ENCODE measurements around the gene ZNF407.
A peak's percentile ranks its signal among the peaks of the same experiment; 100 is the strongest.
"Not testable (repeated sequence)": the region's sequence is repeated elsewhere in the genome, so short reads cannot be mapped to it uniquely, and the experiment has no call there.

ZNF407 gene, protein sequence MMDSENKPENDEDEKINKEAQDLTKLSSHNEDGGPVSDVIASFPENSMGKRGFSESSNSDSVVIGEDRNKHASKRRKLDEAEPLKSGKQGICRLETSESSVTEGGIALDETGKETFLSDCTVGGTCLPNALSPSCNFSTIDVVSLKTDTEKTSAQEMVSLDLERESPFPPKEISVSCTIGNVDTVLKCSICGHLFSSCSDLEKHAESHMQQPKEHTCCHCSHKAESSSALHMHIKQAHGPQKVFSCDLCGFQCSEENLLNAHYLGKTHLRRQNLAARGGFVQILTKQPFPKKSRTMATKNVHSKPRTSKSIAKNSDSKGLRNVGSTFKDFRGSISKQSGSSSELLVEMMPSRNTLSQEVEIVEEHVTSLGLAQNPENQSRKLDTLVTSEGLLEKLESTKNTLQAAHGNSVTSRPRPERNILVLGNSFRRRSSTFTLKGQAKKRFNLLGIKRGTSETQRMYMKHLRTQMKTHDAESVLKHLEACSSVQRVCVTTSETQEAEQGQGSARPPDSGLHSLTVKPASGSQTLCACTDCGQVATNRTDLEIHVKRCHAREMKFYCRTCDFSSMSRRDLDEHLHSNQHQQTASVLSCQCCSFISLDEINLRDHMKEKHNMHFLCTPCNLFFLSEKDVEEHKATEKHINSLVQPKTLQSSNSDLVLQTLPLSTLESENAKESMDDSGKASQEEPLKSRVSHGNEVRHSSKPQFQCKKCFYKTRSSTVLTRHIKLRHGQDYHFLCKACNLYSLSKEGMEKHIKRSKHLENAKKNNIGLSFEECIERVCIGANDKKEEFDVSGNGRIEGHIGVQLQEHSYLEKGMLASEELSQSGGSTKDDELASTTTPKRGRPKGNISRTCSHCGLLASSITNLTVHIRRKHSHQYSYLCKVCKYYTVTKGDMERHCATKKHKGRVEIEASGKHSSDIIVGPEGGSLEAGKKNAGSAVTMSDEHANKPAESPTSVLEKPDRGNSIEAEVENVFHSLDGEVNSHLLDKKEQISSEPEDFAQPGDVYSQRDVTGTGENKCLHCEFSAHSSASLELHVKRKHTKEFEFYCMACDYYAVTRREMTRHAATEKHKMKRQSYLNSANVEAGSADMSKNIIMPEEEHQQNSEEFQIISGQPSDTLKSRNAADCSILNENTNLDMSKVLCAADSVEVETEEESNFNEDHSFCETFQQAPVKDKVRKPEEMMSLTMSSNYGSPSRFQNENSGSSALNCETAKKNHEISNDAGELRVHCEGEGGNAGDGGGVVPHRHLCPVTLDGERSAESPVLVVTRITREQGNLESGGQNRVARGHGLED (N-terminal part only)

GRCh38 chr18:74597662-74598349 lies at the start of gene ZNF407:
Gene ZNF407 (plus strand): TSS chr18:74597870. CDS start chr18:74631020, 33,150 bp downstream.
- DNase-seq (ENCODE audit: low read depth), result peak; percentile 79

GRCh38 chr18:74549591-74550104 lies 48.0 kb upstream of the ZNF407 start:
- DNase-seq (ENCODE audit: low read depth), result no peak

- DNase-seq (ENCODE audit: low read depth), result no peak
These were observed 46.8 kb upstream of the ZNF407 start for GRCh38 chr18:74550886-74551285.

GRCh38 chr18:74551452-74551851 lies 46.2 kb upstream of the ZNF407 start:
- no peak for DNase-seq (ENCODE audit: low read depth)

DNA sequence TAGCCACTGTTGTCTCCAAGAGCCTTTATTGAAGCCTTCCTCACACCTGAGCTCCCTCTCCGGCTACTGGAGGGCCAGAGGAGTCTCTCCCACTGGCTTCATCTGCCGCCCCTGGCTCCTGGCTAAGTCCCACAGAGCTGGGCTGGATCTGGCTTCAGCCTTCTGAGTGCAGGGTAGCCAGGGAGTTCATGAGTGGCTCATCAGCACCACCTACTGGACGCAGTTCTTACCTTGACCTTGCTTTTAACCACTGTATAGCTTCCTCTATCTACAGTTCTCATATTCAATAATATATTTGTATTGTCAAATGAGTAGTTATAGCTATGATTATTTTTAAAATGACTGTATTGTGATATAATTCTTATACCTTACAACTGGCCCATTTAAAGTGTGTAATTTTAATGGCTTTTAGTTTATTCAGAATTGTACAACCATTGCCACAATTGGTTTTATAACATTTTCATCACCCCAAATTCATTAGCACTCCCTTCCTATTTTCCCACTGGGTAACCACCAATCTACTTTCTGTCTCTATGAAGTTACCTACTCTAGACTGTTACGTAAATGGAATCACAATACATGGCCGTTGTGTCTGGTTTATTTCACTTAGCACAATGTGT lies 45.6 kb upstream of the ZNF407 start:
- DNase-seq (ENCODE audit: low read depth), result peak; percentile 63

DNA sequence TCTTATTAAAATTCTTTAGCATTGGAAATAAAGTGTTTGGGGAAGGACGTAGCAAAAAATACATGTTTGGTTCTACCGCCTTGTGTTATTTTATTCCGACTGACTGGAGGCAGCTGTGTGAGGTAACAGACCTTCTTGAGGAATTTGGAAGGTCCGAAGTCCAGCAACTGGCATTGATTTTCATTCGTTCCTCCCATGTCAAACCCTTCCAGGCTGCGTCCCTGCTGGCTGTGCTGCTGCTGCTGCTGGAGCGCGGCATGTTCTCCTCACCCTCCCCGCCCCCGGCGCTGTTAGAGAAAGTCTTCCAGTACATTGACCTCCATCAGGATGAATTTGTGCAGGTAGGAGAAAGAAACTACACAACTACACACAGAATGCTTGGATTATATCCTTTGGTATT lies 41.5 kb upstream of the ZNF407 start:
- no peak for DNase-seq (ENCODE audit: low read depth)

DNA sequence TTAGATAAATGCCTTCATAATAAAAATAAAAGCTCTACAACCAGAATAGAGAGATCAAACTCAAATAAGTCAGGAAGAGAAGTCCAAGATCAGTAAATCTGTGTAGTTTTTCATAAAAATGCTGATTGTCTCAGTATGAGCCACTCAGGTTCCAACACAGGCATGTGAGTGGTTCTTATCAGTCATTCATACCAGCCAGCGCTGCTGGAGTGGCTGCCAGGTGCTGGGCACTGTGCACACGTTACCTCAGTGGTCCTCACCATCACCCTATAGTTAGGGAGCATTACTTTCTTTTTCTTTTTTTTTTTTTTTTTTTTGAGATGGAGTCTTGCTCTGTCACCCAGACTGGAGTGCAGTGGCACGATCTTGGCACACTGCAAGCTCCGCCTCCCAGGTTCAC lies 39.6 kb upstream of the ZNF407 start:
- no peak for DNase-seq (ENCODE audit: low read depth)

GRCh38 chr18:74562131-74562730 lies 35.4 kb upstream of the ZNF407 start:
- no peak for DNase-seq (ENCODE audit: low read depth)

DNA sequence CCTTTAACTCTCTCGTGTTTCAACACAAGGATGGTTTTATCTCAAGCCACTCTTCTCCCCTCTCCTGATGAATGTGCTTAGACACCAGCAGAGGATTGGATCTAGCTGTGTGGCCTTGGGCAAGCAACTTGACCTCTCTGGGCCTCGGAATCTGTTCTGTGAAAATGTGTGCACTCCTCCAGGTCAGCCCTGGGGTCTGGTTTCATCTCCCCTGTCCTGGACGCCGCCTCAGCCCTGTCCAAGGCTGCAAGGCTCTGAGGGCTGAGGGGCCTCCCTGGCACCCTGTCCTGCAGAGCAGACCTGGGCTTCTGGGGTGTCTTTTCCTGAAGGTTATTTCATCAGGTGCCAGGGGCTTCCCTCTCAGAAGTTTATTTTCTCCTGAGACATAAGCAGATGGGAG lies 34.9 kb upstream of the ZNF407 start:
- no peak for DNase-seq (ENCODE audit: low read depth)

GRCh38 chr18:74563999-74564398 lies 33.7 kb upstream of the ZNF407 start:
- DNase-seq (ENCODE audit: low read depth), result no peak

- not testable (repeated sequence) for DNase-seq (ENCODE audit: low read depth)
These were observed 32.5 kb upstream of the ZNF407 start for GRCh38 chr18:74565164-74565563.

GRCh38 chr18:74565993-74566392 lies 31.7 kb upstream of the ZNF407 start:
- DNase-seq (ENCODE audit: low read depth), result not testable (repeated sequence)

DNA sequence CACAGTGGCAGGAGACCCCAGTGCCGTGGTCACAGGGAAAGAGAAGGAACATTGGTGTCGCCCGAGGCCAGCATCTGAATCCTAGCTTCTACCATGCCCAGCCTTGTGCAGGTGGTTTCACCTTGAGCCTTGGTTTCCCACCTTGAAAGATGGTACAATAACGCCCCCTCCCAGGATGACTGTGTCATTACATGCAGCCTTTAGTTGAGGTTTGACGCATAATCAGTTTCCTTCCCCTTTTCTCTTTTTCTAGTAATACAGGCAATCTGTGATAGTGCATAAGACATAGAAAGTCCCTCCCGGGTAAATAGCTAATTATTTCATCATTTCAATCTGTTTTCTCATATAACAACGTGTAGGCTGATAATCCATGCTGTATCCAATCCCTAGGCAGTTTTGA lies 29.8 kb upstream of the ZNF407 start:
- DNase-seq (ENCODE audit: low read depth), result no peak

- DNase-seq (ENCODE audit: low read depth), result no peak
These were observed 28.3 kb upstream of the ZNF407 start for GRCh38 chr18:74569401-74569800.

- DNase-seq (ENCODE audit: low read depth), result no peak
These were observed 27.4 kb upstream of the ZNF407 start for GRCh38 chr18:74570266-74570665.

- no peak for DNase-seq (ENCODE audit: low read depth)
These were observed 25.6 kb upstream of the ZNF407 start for GRCh38 chr18:74571895-74572680.

- DNase-seq (ENCODE audit: low read depth), result no peak
These were observed 24.6 kb upstream of the ZNF407 start for GRCh38 chr18:74573053-74573452.

GRCh38 chr18:74574916-74575315 lies 22.8 kb upstream of the ZNF407 start:
- DNase-seq (ENCODE audit: low read depth), result no peak

- DNase-seq (ENCODE audit: low read depth), result no peak
These were observed 20.7 kb upstream of the ZNF407 start for GRCh38 chr18:74577019-74577418.

Data from activated T-cell treated with anti-CD3 and anti-CD28 coated beads for 48 hours (primary cell).